ENCODE data around the gene TMEM131.
"Not testable (repeated sequence)": the region's sequence is repeated elsewhere in the genome, so short reads cannot be mapped to it uniquely, and the experiment has no call there.

The TMEM131 gene, protein sequence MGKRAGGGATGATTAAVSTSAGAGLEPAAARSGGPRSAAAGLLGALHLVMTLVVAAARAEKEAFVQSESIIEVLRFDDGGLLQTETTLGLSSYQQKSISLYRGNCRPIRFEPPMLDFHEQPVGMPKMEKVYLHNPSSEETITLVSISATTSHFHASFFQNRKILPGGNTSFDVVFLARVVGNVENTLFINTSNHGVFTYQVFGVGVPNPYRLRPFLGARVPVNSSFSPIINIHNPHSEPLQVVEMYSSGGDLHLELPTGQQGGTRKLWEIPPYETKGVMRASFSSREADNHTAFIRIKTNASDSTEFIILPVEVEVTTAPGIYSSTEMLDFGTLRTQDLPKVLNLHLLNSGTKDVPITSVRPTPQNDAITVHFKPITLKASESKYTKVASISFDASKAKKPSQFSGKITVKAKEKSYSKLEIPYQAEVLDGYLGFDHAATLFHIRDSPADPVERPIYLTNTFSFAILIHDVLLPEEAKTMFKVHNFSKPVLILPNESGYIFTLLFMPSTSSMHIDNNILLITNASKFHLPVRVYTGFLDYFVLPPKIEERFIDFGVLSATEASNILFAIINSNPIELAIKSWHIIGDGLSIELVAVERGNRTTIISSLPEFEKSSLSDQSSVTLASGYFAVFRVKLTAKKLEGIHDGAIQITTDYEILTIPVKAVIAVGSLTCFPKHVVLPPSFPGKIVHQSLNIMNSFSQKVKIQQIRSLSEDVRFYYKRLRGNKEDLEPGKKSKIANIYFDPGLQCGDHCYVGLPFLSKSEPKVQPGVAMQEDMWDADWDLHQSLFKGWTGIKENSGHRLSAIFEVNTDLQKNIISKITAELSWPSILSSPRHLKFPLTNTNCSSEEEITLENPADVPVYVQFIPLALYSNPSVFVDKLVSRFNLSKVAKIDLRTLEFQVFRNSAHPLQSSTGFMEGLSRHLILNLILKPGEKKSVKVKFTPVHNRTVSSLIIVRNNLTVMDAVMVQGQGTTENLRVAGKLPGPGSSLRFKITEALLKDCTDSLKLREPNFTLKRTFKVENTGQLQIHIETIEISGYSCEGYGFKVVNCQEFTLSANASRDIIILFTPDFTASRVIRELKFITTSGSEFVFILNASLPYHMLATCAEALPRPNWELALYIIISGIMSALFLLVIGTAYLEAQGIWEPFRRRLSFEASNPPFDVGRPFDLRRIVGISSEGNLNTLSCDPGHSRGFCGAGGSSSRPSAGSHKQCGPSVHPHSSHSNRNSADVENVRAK (N-terminal part only)

DNA sequence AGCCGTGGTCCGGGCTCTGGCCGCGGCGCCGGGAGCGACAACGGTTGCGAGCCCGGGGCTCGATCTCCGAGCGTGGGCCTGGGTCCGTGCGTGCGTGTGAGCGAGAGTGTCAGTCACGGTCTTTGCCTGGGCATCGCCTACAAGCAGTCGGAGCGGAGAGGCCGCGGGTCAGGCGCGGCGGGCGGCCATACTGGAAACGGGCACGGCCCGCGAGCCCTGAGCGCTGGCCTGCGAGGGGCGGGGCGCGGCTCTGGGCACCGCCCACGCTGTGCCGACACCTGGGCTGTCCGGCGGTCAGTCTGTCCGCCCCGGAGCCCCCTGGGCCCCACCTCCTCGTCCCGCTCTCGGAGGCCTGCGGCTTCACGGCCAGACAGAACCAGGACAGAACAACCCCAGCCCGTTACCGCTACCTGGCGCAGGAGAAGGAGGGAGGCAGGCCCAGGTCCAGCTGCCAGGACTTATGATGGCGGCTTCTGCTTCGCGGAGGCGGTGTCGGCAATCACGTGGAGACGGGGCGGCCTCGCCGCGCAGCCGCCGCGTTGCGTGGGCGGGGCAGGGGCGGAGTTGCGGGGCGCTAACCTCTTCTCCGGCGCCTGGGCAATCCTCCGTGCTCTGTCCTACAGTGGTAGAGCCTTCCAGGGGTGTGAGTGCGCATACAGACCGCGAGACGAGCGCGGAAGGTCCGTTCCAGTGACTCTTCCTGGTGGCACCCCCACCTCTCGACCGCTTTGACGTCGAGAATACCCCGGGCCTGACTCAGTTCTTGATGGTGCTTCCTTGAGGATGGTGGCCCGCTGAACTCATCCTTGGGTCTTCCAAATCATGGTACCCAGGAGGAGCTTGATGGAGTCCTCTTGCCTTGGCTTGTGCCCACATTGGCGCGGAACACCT is at the start of gene TMEM131:
TSS of gene TMEM131 (minus strand) at position 215 of the 891 bp plus-strand sequence. CDS start 286 bp downstream, outside the sequence.
- DNase-seq = peak; percentile 98

DNA sequence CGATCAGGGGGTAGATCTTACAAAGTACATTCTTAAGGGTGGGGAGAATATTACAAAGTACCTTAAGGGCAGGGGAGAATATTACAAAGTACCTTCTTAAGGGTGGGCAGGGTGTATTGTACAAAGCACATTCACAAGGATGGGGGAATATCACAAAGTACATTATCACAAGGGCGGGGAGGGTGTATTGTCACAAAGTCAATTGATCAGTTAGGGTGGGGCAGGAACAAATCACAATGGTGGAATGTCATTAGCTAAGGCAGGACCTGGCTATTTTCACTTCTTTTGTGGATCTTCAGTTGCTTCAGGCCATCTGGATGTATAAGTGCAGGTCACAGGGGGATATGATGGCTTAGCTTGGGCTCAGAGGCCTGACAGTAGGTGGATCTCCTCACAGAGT is 49.0 kb upstream of the TMEM131 start:
- not testable (repeated sequence) for DNase-seq

DNA sequence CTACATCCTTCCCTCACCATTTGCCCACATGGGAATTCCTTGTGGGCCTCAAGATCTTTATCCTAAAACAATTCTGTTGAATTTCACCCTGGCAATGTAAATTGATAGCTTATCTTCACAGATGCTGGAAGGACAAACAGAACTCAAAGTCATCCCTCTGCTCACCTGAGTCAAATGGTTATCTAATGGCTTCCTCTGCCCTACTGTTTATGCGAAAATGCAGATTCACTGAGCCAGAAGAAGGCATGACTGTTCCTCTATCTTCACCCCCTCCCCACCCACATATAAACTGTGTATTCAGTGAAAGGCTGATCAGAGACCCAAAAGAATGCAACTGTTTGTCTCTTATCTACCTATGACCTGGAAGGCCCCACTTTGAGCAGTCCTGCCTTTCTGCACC is 47.4 kb upstream of the TMEM131 start:
- no peak for DNase-seq

DNA sequence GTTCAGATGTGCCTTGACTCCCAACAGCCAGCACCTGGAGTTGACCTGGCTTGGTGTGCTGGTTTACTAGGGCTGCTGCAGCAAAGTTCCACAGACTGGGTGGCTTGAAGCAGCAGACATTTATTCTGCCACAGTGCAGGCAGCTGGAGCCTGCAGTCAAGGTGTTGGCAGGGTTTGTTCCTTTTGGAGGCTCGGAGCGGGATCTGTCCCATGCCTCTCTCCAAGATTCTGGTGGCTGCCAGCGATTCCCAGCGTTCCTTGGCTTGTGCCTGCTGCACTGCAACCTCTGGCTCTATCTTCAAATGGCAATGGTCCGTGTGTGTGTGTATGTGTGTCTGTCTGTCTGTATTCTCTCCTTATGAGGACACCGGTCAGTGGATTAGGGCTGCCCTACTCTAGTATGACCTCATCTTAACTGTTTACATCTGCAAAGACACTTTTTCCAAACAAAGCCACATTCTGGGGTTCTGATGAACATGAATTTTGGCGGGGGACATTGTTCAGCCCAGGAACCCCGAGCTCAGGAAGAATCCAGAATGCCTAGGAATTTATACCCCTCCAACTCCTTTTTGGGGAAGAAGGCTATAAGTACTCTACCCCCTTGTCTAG is 44.7 kb upstream of the TMEM131 start:
- no peak for DNase-seq

DNA sequence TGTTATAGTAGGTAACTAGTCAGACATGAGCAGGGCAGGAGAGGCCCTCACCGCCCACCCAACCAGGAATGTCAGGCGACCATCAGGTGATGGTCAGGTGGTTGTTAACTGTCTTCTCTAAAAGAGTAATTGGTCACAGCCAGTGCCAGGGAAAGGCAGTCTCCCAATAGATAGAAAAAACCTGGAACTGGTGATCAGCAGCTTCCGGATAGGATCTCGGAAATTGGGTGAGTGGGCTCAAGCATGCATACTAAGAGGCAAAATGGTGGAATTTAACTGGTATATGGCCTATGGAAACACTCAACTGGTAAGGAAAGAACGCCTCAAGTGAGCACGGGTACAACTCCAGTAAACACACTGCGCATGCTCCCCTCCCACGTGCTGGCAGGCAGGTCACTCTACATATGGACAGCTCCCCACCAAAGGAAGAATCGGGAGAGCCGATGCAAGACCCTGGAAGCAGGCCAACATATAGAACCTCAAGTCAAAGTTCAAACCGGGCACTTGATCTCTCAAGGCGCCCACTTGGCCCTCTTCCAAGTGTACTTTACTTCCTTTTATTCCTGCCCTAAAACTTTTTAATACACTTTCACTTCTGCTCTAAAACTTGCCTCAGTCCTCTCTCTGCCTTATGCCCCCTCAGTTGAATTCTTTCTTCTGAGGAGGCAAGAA is 43.5 kb upstream of the TMEM131 start:
- DNase-seq = no peak

DNA sequence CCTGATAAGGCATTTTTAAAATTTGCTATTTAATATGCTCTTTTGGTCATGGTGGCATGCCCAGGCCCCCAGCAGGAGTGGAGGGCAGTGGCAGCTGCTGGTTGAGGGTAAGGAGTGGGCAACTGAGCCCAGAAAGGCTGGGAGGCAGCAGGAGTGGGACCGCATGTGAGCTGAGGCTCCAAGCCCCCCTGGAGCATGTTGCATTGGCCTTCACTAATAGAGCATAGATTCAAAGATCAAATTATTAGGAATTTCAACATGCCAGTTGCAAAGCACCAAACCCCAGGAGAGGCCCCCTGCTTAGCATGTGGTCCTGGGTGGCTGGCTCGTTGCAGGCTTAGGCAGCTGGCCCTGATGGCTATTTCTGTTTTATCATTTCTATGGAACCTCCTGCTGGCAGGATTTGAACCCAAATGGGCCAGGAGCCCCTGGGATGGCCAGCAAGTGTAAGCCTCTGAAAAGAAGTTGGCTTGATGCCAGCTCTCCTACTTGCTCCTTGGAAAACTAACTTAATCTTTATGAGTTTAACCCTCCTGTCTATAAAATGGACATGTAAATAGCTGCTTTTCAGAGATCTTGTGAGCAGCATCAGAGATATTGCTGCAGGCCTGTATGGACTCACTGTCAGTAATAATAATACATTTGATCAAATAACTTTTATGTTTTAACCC is 42.1 kb upstream of the TMEM131 start:
- DNase-seq = no peak

DNA sequence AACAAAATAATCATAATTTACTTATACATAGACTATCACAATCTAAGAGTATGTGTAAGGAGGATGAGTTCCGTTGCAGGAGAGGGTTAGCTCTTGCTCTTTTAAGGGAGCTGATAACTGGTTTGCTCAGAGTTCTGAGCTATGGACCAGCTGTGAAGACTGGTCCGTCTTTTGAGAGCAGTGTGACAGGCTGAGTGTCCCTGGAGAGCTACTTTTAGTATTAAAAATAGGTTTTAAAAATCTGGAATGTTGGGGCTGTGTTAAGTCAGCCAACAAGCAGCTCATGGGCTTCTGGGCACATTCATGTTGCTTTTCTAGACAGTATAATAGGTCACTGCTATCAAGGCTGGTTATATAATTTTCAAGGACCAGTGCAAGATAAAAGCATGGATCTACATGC is 41.5 kb upstream of the TMEM131 start:
- no peak for DNase-seq

DNA sequence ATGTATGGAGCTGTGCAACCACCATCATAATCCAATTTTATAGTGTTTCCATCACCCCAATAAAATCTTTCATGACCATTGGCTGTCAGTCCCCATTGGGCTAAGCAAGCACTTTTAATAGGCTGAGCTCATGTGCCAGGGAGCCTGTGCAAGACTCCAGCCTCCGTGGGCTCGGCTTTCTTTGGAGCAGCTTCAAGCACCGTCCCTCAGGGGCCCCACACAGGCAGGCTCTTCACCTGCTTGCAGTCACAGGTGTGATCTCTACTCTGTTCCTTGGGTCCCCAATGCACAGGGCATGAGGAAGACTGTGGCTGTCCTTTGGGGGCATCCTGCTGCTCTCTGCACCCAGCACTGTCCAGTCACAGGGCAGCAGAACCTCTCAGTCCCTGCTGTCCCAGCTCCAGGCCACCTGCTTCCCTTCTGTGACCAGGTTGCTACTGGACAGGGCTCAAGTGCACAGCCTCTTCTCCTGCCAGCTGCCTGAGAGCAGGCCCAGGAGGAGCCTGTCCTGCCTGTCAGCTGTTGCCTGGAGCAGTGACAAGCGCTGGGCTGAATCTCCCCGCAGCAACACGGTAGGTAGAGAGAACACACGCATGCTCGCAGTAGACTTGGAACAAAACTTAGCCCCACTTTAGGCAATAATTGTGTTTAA is 40.7 kb upstream of the TMEM131 start:
- DNase-seq = no peak

DNA sequence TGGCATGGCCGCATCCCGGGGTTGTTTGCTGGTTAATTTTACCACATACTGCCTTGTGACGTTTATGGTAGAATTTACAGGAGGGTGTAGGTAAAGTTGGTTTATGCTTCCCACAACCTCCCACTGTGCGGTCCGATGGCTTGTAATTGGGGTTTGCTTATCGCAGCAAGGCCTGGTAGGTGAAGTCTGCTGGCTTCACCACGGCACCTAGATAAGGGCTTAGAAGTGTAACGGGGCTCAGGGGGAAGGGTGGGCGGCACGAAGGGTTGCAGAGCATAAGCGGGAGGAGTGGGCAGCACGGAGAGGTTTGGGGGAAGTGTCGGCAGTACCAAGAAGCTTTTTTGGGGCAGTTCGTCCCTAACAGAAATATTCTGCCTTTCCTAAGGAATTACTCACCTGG is 39.0 kb upstream of the TMEM131 start:
- DNase-seq = no peak

DNA sequence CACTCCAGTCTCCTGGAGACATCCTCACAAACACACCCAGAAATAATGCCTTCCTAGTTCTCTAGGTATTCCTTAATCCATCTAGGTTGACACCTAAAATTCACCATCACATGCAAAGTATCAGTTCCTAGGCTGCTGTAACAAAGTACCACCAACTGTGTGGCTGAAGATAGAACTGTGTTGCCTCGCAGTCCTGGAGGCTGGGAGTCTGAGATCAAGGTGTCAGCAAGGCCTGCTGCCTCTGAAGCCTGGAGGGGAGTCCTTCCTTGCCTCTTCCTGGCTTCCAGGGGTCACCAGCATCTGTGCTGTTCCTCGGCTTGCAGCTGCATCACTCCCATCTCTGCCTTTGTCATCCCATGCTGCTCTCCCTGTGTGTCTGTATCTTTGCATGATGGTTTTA is 36.3 kb upstream of the TMEM131 start:
- DNase-seq = no peak

DNA sequence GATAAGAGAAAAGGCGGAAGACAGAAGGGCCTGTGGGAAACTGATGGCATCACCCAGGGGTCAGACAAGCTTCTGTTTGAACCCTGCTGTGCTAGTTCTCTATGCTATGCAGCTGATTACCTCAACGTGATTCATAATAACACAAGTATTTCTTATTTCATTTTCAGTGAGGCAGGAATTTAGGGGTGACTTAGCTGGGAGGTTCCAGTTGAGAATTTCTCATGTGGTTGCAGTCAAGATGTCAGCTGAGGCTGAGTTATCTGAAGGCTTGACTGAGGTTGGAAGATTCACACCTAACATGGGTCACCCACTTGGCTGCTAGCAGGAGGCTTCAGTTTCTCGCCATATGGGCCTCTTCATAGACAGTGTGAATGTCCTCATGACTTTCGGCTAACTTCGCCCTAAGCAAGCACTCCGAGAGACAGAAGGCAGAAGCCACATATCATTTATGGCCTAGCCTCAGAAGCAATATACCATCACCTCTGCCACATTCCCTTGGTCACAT is 34.0 kb upstream of the TMEM131 start:
- DNase-seq = no peak

DNA sequence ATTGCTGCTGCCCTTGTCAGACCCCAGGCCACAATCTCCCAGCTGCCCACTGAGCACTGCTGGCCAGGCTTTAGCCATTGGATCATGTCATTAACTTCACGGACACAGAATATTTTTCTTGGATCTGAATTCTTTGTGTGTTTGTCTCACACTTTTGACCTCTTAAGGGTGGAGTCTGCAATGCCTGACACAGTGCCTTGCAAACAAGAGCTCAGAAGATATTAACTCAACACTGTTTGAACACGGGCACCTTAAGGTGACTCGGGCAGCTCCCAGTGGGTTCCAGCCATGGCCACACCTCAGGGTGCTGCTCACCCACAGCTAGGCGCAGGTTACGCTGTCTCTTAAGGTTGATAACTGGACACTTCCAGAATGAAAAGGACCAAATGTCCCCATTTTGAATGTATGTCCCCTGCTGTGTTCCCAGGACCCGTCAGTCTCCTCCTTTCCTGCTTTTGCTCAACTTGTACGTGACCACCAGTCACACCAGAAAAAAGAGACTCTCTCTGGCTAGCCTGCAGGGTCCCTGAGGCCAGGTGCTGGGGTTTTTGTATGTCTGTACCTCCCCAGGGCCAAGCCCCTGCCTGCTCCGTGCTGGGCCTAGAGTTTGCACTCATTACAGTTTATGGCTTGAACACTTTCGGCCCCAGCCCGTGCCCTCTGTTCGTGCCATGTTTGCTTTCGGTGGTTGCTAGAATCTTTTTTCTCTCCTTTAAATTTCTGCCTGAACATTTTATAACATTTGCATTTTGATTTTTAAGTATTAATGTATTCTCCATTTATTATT is 33.4 kb upstream of the TMEM131 start:
- no peak for DNase-seq

DNA sequence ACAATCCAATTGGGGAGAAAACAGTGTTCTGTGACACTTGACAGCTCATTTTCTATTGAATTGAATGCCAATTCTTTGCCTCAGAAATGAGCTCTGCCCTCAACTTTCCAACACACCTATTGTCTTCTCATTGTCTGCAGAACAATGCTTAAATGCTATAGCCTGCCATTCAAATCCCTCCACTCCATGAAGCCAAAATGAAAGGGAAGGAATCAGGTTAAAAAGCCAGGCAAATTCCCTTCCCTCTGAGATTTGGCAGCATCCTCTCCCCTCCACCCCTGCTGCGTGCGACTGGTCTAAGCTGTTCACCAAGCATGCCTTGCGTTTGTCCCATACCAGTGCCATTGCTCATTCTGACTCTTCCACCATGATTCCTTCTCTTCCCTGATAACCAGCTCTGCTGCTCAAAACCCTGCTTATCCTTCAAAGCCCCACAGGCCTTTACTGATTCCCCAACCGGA is 32.4 kb upstream of the TMEM131 start:
- no peak for DNase-seq

DNA sequence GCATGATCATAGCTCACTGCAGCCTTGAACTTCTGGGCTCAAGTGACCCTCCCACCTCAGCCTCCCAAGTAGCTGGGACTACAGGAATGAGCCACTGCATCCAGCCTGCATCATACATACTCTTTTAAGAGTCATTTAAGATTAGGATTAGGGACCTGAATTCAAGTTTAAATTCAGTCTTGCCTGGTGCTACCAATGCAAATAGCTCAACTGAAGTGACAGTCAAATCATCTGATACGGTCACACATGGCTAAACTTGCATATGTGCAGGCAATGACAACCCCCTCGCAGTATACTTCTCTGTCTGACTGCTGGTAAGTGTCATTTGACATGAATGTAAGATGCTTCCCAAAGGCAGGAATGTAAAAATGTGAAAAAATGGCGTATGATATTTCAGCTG is 31.8 kb upstream of the TMEM131 start:
- DNase-seq = no peak

DNA sequence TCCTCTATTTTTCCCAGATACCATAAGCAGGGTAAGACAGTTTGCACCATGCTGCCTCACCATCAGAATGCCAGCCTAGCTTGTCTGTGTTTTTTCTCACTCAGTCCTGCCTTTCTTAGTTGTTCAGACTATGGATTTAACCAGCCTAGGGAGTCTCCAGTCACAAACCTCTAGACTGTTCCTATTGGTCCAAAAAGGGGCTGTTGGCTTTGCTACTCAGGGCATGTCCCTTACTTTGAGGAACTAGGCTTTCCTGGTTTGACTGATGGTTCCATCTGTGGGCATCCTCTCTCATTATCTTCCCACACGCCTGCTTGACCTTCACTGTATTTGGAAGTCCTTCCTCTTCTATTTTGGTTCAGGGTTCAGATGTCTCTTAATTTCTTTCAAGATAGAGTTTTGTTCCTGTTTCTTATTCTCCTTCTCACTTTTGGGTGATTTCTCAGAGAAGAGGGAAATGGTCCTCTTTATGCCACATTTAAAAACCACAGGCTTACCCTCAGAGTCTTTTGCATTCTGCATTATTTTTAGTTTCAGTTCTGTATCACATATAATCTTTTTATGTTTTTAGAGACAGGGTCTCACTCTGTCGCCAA is 31.3 kb upstream of the TMEM131 start:
- no peak for DNase-seq

DNA sequence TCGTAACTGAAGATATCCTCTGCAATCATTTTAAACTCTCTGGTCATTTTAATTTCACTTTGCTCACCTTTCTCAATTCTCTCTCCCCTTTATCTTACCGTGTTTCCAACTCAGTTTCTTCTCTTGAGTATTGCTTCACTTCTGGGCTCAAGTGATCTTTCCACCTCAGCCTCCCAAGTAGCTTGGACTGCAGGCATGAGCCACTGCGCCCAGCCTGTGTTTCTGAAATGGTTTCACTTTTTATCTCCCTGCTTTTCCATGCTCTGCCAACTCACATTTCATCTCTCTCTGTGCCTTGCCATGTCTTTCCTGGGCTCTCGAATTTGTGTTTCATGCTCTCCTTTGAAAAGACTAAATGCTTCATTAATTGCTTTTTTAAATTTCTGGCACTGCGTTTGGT is 30.5 kb upstream of the TMEM131 start:
- no peak for DNase-seq

DNA sequence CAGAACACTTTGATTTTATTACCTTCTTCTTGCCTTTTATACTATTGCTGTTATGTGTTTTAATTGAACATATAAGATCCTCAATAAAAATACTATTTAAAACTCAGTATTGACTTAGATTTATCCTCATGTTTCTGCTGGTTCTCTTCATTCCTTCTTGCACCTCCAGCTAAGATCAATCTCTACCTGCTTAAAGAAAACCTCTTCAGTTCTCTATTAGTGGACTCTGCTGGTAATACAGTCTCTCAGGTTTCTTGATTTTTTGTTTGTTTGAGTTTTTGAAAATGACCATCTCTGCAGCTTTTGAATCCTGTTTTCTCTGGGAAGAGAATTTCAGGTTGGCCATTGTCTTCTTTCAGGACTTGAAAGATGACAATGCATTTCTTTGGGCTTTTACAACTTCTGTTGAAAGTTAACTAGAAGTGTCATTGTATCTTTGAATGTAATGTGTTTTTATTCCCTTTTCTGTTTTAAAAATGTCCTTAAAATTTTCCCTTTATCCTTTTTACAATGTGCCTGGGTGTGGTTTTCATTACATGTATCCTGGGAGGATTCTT is 29.8 kb upstream of the TMEM131 start:
- DNase-seq = no peak

DNA sequence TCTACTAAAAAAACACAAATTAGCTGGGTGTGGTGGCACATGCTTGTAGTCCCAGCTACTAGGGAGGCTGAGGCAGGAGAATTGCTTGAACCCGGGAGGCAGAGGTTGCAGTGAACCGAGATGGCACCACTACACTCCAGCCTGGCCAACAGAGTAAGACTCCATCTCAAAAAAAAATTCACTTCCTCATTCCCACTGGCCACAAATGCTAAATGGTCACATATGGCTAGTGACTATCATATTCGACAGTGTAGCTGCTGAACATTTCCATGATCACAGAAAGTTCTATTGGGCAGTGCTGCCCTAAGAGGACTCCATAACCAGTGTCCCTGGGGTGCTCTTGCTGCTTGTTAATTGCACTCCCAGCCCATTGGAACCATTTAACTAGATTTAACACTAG is 26.3 kb upstream of the TMEM131 start:
- DNase-seq = not testable (repeated sequence)

Measured in stimulated activated CD4-positive, alpha-beta T cell treated with anti-CD3 and anti-CD28 coated beads, Interleukin-15, amount 100 ng/mL, for 24 hours (primary cell).